ENCODE measurements around the gene MAP3K5. TPM values are rescaled to one million over a fixed set of nuclear protein-coding genes. Genes with fewer than 3 reads are reported as not detected.

Gene MAP3K5
- total RNA-seq, 1 experiment from 2014 or later, result 8.1 TPM

GRCh38 chr6:136682292-136682691 lies 110.0 kb downstream of the MAP3K5 start:
- CTCF ChIA-PET, result no interaction called here

GRCh38 chr6:136677822-136678221 lies 114.5 kb downstream of the MAP3K5 start:
- Histone ChIP-seq H3K4me3 (ENCODE audit: low read depth in 2 of 2, low read length in 2 of 2) (no peak overlapping the region), H3K36me3 (ENCODE audit: control insufficient read depth, insufficient read depth, low read length) (no peaks in the 10 kb centered on the region), H3K27ac (ENCODE audit: low read length) (peak overlapping the region; percentile 44; the same call in 1 of the 2 replicates), H3K9me3 (ENCODE audit: control insufficient read depth, insufficient read depth, low read depth, low read length) (no peaks in the 10 kb centered on the region), H3K4me1 (ENCODE audit: control insufficient read depth, insufficient read depth, low read length) (peaks cover 4% of the 10 kb centered on the region; the same call in 1 of the 2 replicates), H3K27me3 (ENCODE audit: control insufficient read depth, insufficient read depth, low read length) (no peaks in the 10 kb centered on the region)
- TF ChIP-seq REST (IDR thresholded peaks at IDR 0.05; ENCODE audit: insufficient read depth in 1 of 2, low read depth in 2 of 2, low read length in 1 of 2) (no peak), POLR2AphosphoS5 (IDR thresholded peaks at IDR 0.05; ENCODE audit: low read depth, low read length) (no peak), TCF7L2 (IDR thresholded peaks at IDR 0.05; ENCODE audit: low read depth, low read length) (no peak), SIN3A (IDR thresholded peaks at IDR 0.05; ENCODE audit: borderline replicate concordance, insufficient read depth, low read depth, low read length) (no peak), CTCF (IDR thresholded peaks at IDR 0.05) (no peak)
- intact Hi-C loops (cut with micrococcal nuclease; ENCODE audit: unreplicated experiment), result loop anchor here (5.0 kb wide), 1 partner anchor 44 kb away; no protein-coding TSS in a partner anchor
- ChIA-PET CTCF (no interaction called here), POLR2A (no interaction called here)
- in situ Hi-C loops (cut with HindIII; ENCODE audit: low pct_unique_long_range_greater_than_20kb, low sequenced_read_pairs), result no loop called here
- no TSS peak for BruUV-seq (replicated peaks)
- ATAC-seq (no peak), DNase-seq (ENCODE audit: low read depth, low spot score) (no peak)

More at GRCh38 chr6:136682292-136682691, 110.0 kb downstream of the MAP3K5 start:
- no TSS peak for BruUV-seq (replicated peaks)
- Histone ChIP-seq H3K36me3 (ENCODE audit: control insufficient read depth, insufficient read depth, low read length) (no peaks in the 10 kb centered on the region), H3K27ac (ENCODE audit: low read length) (no peak overlapping the region), H3K4me1 (ENCODE audit: control insufficient read depth, insufficient read depth, low read length) (no peaks in the 10 kb centered on the region), H3K9me3 (ENCODE audit: control insufficient read depth, insufficient read depth, low read depth, low read length) (no peaks in the 10 kb centered on the region), H3K27me3 (ENCODE audit: control insufficient read depth, insufficient read depth, low read length) (no peaks in the 10 kb centered on the region), H3K4me3 (ENCODE audit: low read depth in 2 of 2, low read length in 2 of 2) (no peak overlapping the region)
- POLR2A ChIA-PET, result no interaction called here
- no peak for ATAC-seq
- TF ChIP-seq POLR2AphosphoS5 (IDR thresholded peaks at IDR 0.05; ENCODE audit: low read depth, low read length) (no peak), SIN3A (IDR thresholded peaks at IDR 0.05; ENCODE audit: borderline replicate concordance, insufficient read depth, low read depth, low read length) (no peak), CTCF (IDR thresholded peaks at IDR 0.05) (no peak), REST (IDR thresholded peaks at IDR 0.05; ENCODE audit: insufficient read depth in 1 of 2, low read depth in 2 of 2, low read length in 1 of 2) (no peak), TCF7L2 (IDR thresholded peaks at IDR 0.05; ENCODE audit: low read depth, low read length) (no peak)
- intact Hi-C loops (cut with micrococcal nuclease; ENCODE audit: unreplicated experiment), result no loop called here
- no peak for DNase-seq (ENCODE audit: low read depth, low spot score)
- in situ Hi-C loops (cut with HindIII; ENCODE audit: low pct_unique_long_range_greater_than_20kb, low sequenced_read_pairs), result no loop called here

Measured in Panc1 (cell line).